WTC11 (cell line): Measurements from ENCODE around the gene IL1R1. TPM values are rescaled to one million over a fixed set of nuclear protein-coding genes. Genes with fewer than 3 reads are reported as not detected.

Experiments
- ATAC-seq: fragments of 200-7000 bp; cut with Tn5 transposase; 2 replicates; pipeline ENCODE4 v1.10.0; 2021; ENCODE audit warnings: mild to moderate bottlenecking, moderate library complexity
- CTCF ChIA-PET: fragments of 300-600 bp; sonication (Branson Sonifier 250); formaldehyde crosslinking; loops from one replicate; lab custom pipeline; 2021; ENCODE audit warnings: antibody characterized with exemption; lab: Charles Lee
- POLR2A ChIA-PET: fragments of 350-600 bp; sonication (Branson Sonifier 250); formaldehyde crosslinking; loops from one replicate; lab custom pipeline; 2021; ENCODE audit warnings: antibody characterized with exemption; lab: Charles Lee
- DNase-seq: peaks from one replicate; pipeline ENCODE4 v3.0.0; 2021; ENCODE audit warnings: low spot score
- H3K27ac Mint-ChIP-seq: 2 replicates; pipeline ENCODE4 v1.8.0; 2021; ENCODE audit warnings: mixed read lengths
- H3K27me3 Mint-ChIP-seq: 2 replicates; pipeline ENCODE4 v1.8.0; 2021; ENCODE audit warnings: low read depth, mild to moderate bottlenecking, moderate library complexity, mixed read lengths
- H3K36me3 Mint-ChIP-seq: 2 replicates; pipeline ENCODE4 v1.8.0; 2021; ENCODE audit warnings: mixed read lengths
- H3K4me1 Mint-ChIP-seq: 2 replicates; pipeline ENCODE4 v1.8.0; 2022; ENCODE audit warnings: mixed read lengths
- H3K4me3 Mint-ChIP-seq: 2 replicates; pipeline ENCODE4 v1.8.0; 2021; ENCODE audit warnings: mild to moderate bottlenecking, moderate library complexity, mixed read lengths
- H3K9me3 Mint-ChIP-seq: 2 replicates; pipeline ENCODE4 v1.8.0; 2021; ENCODE audit warnings: mixed read lengths
- ATF3 ChIP-seq: sonication (generic); formaldehyde crosslinking; conservative IDR thresholded peaks from 2 replicates; pipeline ENCODE4 v1.8.1; 2022; ENCODE audit warnings: mild to moderate bottlenecking, missing genetic modification reagents
- E2F1 ChIP-seq: sonication (generic); formaldehyde crosslinking; IDR thresholded peaks from 2 replicates; pipeline ENCODE4 v1.8.0; 2022; ENCODE audit warnings: mild to moderate bottlenecking, missing genetic modification reagents
- E2F4 ChIP-seq: sonication (generic); formaldehyde crosslinking; IDR thresholded peaks from 2 replicates; pipeline ENCODE4 v1.8.1; 2022; ENCODE audit warnings: low read depth, mild to moderate bottlenecking, moderate library complexity, missing genetic modification reagents, borderline replicate concordance
- EMX1 ChIP-seq: fragments of 250-450 bp; sonication (Bioruptor Pico); IDR thresholded peaks from 2 replicates; pipeline ENCODE4 v1.8.0; 2021; ENCODE audit warnings: mild to moderate bottlenecking
- FOXJ3 ChIP-seq: sonication (generic); formaldehyde crosslinking; IDR thresholded peaks from 2 replicates; pipeline ENCODE4 v1.9.0; 2021; ENCODE audit warnings: missing genetic modification reagents, mild to moderate bottlenecking, borderline replicate concordance
- FOXK1 ChIP-seq: sonication (generic); formaldehyde crosslinking; IDR thresholded peaks from 2 replicates; pipeline ENCODE4 v1.8.0; 2022; ENCODE audit warnings: mild to moderate bottlenecking, moderate library complexity, missing genetic modification reagents
- GABPB1 ChIP-seq: sonication (generic); formaldehyde crosslinking; IDR thresholded peaks from 2 replicates; pipeline ENCODE4 v1.8.1; 2023; ENCODE audit warnings: mild to moderate bottlenecking, missing genetic modification reagents
- NR1H2 ChIP-seq: sonication (generic); formaldehyde crosslinking; IDR thresholded peaks from 2 replicates; pipeline ENCODE4 v1.9.0; 2021; ENCODE audit warnings: mild to moderate bottlenecking, moderate library complexity, missing genetic modification reagents
- NR2C2 ChIP-seq: sonication (generic); formaldehyde crosslinking; IDR thresholded peaks from 2 replicates; pipeline ENCODE4 v1.8.0; 2022; ENCODE audit warnings: mild to moderate bottlenecking, missing genetic modification reagents
- RELA ChIP-seq: sonication (generic); formaldehyde crosslinking; IDR thresholded peaks from 2 replicates; pipeline ENCODE4 v1.8.1; 2022; ENCODE audit warnings: missing genetic modification reagents, mild to moderate bottlenecking, borderline replicate concordance
- TP53 ChIP-seq: sonication (generic); formaldehyde crosslinking; IDR thresholded peaks from 2 replicates; pipeline ENCODE4 v1.8.1; 2023; ENCODE audit warnings: mild to moderate bottlenecking, missing genetic modification reagents
- ZNF121 ChIP-seq: sonication (generic); formaldehyde crosslinking; IDR thresholded peaks from 2 replicates; pipeline ENCODE4 v1.8.0; 2023; ENCODE audit warnings: missing genetic modification reagents
- ZNF232 ChIP-seq: sonication (generic); formaldehyde crosslinking; IDR thresholded peaks from 2 replicates; pipeline ENCODE4 v1.8.0; 2022; ENCODE audit warnings: mild to moderate bottlenecking, missing genetic modification reagents
- ZNF671 ChIP-seq: fragments of 250-450 bp; sonication (Bioruptor Pico); IDR thresholded peaks from 2 replicates; pipeline ENCODE4 v1.8.0; 2021; ENCODE audit warnings: mild to moderate bottlenecking
- total RNA-seq: library from RNA; stranded (reverse); gene quantifications from 3 replicates; pipeline ENCODE4 v1.2.3, GENCODE V29; 2021
- TF ChIP-seq, protein P1 (sequence below): sonication (generic); formaldehyde crosslinking; IDR thresholded peaks from 2 replicates; pipeline ENCODE4 v1.8.1; 2022; ENCODE audit warnings: mild to moderate bottlenecking, moderate library complexity, missing genetic modification reagents
- TF ChIP-seq, protein P2 (sequence below): sonication (generic); formaldehyde crosslinking; IDR thresholded peaks from 2 replicates; pipeline ENCODE4 v1.8.1; 2023; ENCODE audit warnings: mild to moderate bottlenecking, moderate library complexity, missing genetic modification reagents
- TF ChIP-seq, protein P3 (sequence below): sonication (generic); formaldehyde crosslinking; IDR thresholded peaks from 2 replicates; pipeline ENCODE4 v1.8.1; 2022; ENCODE audit warnings: missing genetic modification reagents, borderline replicate concordance
- TF ChIP-seq, protein P4 (sequence below): fragments of 250-450 bp; sonication (Bioruptor Pico); IDR thresholded peaks from 2 replicates; pipeline ENCODE4 v1.9.0; 2021; ENCODE audit warnings: mild to moderate bottlenecking
- TF ChIP-seq, protein P5 (sequence below): fragments of 200-600 bp; IDR thresholded peaks from 2 replicates; pipeline ENCODE4 v1.8.0; 2022; ENCODE audit warnings: antibody characterized with exemption

The IL1R1 gene
- total RNA-seq, 1 experiment from 2014 or later: 0.37 TPM

DNA sequence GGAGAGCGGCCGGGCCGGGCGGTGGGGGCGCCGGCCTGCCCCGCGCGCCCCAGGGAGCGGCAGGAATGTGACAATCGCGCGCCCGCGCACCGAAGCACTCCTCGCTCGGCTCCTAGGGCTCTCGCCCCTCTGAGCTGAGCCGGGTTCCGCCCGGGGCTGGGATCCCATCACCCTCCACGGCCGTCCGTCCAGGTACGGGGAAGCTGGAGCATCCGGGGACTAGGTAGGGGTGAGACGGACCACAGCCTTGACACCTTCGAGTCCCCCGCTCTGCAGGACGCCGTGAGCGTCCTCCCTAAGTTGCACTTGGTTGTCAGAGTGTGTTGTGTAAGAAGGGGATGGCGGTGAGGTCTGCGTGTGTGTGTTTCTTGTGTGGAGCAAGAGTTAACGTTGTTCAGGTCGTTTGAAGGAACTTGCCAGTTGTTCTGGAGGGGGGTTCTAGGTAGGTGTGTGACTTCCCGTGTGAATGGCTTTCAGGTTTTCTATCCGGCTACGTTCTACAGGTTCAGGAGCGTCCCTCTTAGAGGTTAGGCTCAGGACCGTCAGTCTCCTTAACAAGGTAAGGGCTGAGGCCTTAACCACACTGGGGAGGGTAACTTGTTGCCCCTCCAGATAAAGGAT, 393 bp downstream of the IL1R1 start:
- ChIA-PET CTCF (interaction anchor here (0.8 to 2.0 kb wide), 7 partner anchors 17 to 300 kb away, joined by 3 to 13 read pairs (median 3); no protein-coding TSS in a partner anchor), POLR2A (no interaction called here)
- ATAC-seq: no peak; the same call in 1 of the 2 replicates
- DNase-seq: peak; percentile 53
- H3K27me3 Mint-ChIP-seq: peaks cover 41% of the 10 kb centered on the region
- TF ChIP-seq ZNF121 (CRISPR knock-in tag) (no peak), E2F4 (CRISPR knock-in tag) (no peak), FOXK1 (0 out of 2 replicates have a peak, but pooled peaks have one; percentile 13), NR2C2 (CRISPR knock-in tag) (no peak), E2F1 (CRISPR knock-in tag) (no peak)
- TF ChIP-seq, all 79 proteins: peak for 1
- H3K27ac Mint-ChIP-seq: no peak overlapping the region
- H3K4me1 Mint-ChIP-seq: peaks cover 17% of the 10 kb centered on the region
- H3K36me3 Mint-ChIP-seq: 0 out of 2 replicates have a peak, but pooled peaks cover 4% of the 10 kb centered on the region
- peak overlapping the region; percentile 63 for H3K4me3 Mint-ChIP-seq
- peaks cover 22% of the 10 kb centered on the region for H3K9me3 Mint-ChIP-seq

DNA sequence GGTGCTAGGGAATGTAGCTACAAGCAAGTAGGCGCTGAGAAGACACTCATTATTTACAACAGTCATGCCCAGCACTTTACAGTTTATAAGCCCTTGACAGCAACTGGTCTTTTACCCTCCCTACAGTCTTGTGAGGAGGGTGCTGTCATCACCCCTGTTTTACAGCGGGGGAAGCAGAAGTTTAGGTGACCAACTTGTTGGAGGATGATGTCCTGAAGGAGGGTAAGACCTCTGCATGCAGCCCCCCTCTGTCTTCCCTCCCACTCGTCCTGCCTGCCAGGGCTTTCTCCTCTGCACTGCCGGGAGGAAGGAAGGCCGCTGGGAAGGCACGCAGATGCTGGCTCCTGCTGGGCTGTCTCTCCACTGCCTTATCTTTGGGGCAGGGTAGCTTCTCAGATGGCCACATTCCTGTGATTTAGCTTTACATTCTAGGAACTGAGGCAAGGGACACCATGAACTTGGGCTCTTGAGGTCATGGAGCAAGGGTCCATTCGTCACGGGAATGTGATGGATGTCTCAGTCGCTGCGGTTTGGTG, 972 bp downstream of the IL1R1 start:
- ATAC-seq: no peak
- Mint-ChIP-seq H3K4me3 (peak overlapping the region; percentile 63), H3K36me3 (peaks cover 4% of the 10 kb centered on the region; the same call in 1 of the 2 replicates), H3K27me3 (peaks cover 41% of the 10 kb centered on the region), H3K9me3 (peaks cover 26% of the 10 kb centered on the region)
- DNase-seq: no peak
- CTCF ChIA-PET: interaction anchor here (1.2 kb wide), 1 partner anchor 23 kb away, joined by 3 read pairs; no protein-coding TSS in a partner anchor
- TF ChIP-seq GABPB1 (CRISPR knock-in tag) (peak; percentile 33; the same call in 1 of the 2 replicates), RELA (no peak)
- TF ChIP-seq, all 79 proteins: peak for 1
- POLR2A ChIA-PET: no interaction called here
- H3K4me1 Mint-ChIP-seq: peaks cover 17% of the 10 kb centered on the region
- H3K27ac Mint-ChIP-seq: no peak overlapping the region

DNA sequence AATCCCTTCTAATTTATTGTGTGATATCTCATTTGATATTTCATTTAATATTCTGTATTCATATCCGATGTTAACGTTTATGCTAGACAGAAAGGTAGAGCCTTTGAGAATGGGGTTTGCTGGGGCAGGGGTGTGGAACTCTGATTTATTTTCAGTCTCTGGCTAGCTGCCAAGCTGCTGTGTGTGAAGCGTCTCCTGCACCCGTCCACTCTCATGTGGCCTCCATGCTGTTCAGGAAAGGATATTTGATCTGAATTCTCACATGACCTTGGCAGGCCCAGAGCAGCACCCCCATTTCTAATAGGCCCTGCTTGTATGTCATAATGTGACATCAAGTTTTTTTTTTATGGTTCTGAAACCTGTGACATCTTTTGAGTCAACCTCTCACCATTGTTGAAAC, 1.6 kb downstream of the IL1R1 start:
- ATAC-seq: no peak
- DNase-seq: no peak
- Mint-ChIP-seq H3K4me1 (peaks cover 17% of the 10 kb centered on the region), H3K27me3 (peaks cover 41% of the 10 kb centered on the region), H3K4me3 (no peak overlapping the region), H3K9me3 (peaks cover 32% of the 10 kb centered on the region), H3K27ac (no peak overlapping the region), H3K36me3 (peaks cover 10% of the 10 kb centered on the region; the same call in 1 of the 2 replicates)
- CTCF ChIA-PET: interaction anchor here (1.2 kb wide), 1 partner anchor 22 kb away, joined by 3 read pairs; no protein-coding TSS in a partner anchor
- POLR2A ChIA-PET: no interaction called here
- TF ChIP-seq ATF3 (CRISPR knock-in tag): no peak
- no peak for TF ChIP-seq FOXJ3
- TF ChIP-seq, protein P1, sequence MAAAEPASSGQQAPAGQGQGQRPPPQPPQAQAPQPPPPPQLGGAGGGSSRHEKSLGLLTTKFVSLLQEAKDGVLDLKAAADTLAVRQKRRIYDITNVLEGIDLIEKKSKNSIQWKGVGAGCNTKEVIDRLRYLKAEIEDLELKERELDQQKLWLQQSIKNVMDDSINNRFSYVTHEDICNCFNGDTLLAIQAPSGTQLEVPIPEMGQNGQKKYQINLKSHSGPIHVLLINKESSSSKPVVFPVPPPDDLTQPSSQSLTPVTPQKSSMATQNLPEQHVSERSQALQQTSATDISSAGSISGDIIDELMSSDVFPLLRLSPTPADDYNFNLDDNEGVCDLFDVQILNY: no peak
- no peak for TF ChIP-seq EMX1 (CRISPR knock-in tag)
- no peak for TF ChIP-seq NR1H2
- TF ChIP-seq, protein P2, sequence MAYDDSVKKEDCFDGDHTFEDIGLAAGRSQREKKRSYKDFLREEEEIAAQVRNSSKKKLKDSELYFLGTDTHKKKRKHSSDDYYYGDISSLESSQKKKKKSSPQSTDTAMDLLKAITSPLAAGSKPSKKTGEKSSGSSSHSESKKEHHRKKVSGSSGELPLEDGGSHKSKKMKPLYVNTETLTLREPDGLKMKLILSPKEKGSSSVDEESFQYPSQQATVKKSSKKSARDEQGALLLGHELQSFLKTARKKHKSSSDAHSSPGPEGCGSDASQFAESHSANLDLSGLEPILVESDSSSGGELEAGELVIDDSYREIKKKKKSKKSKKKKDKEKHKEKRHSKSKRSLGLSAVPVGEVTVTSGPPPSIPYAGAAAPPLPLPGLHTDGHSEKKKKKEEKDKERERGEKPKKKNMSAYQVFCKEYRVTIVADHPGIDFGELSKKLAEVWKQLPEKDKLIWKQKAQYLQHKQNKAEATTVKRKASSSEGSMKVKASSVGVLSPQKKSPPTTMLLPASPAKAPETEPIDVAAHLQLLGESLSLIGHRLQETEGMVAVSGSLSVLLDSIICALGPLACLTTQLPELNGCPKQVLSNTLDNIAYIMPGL (CRISPR knock-in tag): no peak
- TF ChIP-seq, protein P3, sequence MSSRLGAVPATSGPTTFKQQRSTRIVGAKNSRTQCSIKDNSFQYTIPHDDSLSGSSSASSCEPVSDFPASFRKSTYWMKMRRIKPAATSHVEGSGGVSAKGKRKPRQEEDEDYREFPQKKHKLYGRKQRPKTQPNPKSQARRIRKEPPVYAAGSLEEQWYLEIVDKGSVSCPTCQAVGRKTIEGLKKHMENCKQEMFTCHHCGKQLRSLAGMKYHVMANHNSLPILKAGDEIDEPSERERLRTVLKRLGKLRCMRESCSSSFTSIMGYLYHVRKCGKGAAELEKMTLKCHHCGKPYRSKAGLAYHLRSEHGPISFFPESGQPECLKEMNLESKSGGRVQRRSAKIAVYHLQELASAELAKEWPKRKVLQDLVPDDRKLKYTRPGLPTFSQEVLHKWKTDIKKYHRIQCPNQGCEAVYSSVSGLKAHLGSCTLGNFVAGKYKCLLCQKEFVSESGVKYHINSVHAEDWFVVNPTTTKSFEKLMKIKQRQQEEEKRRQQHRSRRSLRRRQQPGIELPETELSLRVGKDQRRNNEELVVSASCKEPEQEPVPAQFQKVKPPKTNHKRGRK: no peak
- TF ChIP-seq, protein P4, sequence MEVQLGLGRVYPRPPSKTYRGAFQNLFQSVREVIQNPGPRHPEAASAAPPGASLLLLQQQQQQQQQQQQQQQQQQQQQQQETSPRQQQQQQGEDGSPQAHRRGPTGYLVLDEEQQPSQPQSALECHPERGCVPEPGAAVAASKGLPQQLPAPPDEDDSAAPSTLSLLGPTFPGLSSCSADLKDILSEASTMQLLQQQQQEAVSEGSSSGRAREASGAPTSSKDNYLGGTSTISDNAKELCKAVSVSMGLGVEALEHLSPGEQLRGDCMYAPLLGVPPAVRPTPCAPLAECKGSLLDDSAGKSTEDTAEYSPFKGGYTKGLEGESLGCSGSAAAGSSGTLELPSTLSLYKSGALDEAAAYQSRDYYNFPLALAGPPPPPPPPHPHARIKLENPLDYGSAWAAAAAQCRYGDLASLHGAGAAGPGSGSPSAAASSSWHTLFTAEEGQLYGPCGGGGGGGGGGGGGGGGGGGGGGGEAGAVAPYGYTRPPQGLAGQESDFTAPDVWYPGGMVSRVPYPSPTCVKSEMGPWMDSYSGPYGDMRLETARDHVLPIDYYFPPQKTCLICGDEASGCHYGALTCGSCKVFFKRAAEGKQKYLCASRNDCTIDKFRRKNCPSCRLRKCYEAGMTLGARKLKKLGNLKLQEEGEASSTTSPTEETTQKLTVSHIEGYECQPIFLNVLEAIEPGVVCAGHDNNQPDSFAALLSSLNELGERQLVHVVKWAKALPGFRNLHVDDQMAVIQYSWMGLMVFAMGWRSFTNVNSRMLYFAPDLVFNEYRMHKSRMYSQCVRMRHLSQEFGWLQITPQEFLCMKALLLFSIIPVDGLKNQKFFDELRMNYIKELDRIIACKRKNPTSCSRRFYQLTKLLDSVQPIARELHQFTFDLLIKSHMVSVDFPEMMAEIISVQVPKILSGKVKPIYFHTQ (CRISPR knock-in tag): no peak
- TF ChIP-seq ZNF232: no peak
- TF ChIP-seq, protein P5, sequence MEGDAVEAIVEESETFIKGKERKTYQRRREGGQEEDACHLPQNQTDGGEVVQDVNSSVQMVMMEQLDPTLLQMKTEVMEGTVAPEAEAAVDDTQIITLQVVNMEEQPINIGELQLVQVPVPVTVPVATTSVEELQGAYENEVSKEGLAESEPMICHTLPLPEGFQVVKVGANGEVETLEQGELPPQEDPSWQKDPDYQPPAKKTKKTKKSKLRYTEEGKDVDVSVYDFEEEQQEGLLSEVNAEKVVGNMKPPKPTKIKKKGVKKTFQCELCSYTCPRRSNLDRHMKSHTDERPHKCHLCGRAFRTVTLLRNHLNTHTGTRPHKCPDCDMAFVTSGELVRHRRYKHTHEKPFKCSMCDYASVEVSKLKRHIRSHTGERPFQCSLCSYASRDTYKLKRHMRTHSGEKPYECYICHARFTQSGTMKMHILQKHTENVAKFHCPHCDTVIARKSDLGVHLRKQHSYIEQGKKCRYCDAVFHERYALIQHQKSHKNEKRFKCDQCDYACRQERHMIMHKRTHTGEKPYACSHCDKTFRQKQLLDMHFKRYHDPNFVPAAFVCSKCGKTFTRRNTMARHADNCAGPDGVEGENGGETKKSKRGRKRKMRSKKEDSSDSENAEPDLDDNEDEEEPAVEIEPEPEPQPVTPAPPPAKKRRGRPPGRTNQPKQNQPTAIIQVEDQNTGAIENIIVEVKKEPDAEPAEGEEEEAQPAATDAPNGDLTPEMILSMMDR: no peak
- TF ChIP-seq TP53 (CRISPR knock-in tag): no peak
- TF ChIP-seq ZNF671: no peak
